HuH-7 (cell line): Measurements from ENCODE around the gene TNFRSF14.

Experiments
- DNase-seq: peaks from one replicate; pipeline ENCODE4 v3.0.0; 2011; ENCODE audit warnings: low spot score

TNFRSF14 gene

DNA sequence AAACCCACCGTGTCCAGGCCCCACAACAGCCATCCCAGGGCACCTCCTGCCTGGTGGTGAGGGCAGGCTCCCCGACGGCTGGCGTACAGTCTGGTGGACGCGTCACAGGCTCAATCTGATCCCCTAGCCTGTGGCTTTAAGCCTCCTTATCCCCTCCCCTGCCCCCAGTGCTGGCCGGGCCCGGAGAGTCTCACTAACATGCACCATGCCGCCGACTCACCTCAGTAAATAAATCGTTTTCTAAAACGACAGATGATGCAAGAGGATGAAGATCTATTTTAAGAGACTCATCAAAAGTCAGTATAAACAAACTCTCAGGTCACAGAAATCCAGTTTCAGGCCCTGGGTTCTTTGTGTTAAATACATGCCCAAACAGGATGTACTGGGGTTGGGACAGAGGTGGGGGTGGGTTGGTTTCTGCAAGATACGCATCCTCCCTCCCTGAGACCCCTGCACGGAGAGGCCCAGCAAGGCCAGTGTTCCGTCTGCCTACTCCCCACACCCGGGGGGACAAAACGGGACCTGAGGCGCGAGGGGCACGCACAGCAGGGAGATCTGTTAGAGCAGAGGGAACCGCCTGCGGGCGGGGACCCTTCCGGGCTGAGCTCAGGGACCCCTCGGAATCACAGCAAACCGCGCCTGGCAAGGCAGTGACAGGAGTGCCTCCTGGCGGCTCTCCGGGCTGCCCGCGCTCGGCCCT lies 32.8 kb upstream of the TNFRSF14 start:
- no peak for DNase-seq

DNA sequence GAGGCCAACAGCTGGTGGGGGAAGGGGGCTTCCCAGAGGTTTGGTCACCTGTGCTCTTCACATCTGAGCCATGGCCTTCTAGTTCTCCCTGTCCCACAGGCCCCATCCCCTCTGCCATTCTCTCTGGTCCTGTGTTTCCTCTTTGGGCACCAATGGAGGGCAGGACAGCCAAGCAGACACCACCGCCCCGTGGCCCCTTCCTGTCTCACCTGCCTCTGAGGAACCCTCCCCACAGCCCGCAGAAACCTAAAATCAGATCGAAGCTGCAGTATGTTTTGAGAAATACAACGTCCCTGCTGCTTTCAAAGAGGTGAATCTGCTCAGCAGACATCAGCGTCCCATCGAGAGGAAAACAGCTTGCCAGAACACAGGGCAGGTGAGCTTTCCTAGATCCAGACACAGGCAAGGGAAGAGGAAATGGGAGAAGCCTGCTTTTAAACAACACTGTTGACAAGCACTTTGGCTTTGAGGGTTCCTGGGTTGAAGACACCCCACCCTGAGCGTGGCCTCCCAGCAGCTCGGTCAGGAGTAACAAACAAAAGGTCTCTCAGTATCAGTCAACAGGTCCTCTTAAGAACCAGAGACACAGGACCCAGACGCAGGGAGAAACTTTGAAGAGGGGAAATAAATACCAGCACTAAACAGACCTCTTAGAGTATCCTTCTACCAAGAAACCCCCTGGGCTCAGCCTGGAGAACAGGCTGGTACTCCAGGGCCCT lies 32.1 kb upstream of the TNFRSF14 start:
- DNase-seq = no peak

DNA sequence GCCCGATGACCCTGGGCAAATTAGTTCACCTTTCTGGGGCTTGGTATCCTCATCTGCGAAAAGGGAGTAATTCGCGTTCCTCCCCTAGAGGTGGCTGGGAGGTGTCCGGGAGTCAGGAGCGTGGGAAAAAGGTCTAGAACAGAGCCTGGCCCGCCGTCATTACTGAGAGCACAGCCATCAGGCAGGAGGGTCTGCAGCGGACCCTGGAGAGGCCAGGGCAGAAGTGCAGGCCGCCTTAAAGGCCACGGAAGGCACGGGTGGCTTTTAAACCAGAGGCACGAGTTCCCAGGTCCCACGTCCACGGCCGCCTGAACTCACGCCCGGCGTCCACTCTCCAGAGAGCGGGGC lies 30.6 kb upstream of the TNFRSF14 start:
- DNase-seq = no peak

DNA sequence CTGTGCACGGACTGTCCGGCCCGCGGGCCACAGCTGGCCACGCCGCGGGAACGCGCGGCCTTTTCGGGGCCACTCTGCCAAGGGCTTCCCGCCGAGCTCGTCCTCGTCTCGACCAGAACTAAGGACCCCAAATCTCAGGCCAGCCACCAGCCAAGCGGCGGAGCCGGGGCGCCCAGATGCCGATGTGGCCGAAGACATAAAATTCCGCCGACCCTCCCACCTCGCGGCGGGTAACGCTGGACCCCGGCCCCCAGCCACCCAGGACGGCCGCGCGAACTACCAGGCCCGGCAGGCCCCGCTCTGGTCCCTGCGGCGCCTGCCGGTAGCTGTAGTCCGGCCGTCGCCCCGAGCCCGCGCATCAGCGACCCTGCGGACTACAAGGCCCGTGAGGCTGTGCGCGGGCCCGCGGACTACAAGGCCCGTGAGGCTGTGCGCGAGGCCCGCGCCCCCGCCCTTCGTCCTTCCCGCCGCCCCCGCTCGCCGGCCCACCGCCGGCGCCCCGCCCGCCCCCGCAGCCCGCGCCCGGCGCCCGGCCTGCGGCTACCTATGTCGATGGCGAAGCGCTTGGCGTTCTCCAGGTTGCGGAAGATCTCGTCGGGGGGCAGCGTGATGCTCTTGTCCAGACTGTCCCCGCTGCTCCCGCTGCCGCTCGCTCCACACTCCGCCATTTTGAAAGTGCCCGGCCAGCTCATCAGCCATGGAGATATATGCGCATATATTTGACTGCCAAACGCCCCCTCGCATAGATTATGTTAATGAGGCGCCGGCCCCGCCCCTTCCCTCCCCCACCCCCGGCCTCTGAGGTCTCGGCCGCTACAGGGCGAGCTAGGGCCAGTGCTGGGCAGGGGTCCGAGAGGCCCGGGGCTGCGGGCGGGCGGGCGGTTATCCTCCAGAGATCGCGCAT lies 30.0 kb upstream of the TNFRSF14 start, which contains the start of gene PANK4:
PANK4 (minus strand) TSS at position 677 of the 904 bp plus-strand sequence; CDS start at position 668, 9 bp downstream.
- peak; percentile 93 for DNase-seq

DNA sequence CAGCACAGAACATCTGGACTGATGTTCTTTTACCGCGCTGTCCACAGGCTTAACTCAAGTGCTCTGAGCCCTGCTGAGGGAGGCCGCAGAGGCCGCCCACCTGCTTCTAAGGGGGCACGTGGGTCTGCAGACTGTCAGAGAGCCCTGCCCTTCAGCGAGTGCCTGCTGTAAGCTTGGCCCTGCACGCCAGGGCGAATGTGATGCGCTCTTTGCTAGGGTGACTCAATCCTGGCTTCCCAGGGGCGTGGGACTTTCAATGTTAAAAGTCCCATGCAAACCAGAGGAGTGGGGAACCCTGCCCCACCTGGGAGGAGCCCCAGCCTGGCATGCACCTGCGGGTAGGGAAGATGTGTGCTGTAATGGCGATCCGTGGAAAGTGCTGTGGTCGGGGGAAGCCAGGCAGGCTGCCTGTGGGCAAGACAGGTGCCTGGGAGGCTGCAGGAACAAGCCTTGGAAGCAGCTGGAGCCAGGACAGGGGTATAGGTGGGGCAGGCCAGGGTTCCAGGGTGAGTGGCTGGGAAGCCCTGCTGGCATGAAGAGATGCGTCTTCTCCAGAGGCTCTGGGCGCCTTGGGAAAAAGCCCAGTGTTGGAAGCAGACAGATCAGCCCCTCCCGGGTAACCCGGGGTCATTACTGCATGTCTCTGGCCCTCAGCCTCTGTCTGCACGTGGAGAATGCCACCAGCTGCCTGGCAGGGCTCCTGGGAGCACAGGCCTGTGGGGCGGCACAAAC lies 29.2 kb upstream of the TNFRSF14 start:
- no peak for DNase-seq

DNA sequence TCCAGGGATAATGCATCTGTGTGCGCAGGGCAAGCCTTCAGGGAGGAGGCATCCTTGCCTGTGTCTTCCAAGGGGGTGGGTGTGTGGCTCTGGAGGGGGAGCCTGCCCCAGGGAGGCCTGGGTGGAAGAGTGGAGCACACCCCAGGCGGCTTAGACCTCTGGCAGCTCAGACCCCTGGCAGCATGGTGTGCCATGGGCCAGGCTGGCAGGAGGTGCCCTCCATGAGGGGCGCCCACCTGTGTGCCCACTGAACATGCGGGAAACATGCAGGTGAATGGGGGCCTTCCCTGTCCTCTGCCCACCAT lies 28.7 kb upstream of the TNFRSF14 start:
- no peak for DNase-seq

DNA sequence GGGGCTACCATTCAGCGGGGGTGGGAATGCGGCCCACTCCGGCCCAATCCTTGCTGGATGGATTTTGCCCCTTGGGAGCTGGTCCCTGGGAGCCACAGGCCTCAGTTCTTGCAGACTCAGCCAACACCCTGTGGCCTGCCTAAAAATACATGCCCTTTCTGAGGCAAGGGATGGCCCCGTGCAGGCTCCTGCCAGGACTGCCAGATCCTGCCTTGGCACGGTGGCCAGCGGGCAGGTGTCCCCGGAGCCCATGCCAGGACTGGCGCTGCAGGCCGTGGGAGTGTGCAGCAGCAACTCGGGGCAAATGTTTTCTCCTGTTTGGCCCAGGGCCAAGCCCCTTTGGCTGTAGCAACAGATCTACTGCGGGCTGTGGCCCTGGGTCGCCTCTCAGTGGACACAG lies 28.2 kb upstream of the TNFRSF14 start:
- DNase-seq = no peak

DNA sequence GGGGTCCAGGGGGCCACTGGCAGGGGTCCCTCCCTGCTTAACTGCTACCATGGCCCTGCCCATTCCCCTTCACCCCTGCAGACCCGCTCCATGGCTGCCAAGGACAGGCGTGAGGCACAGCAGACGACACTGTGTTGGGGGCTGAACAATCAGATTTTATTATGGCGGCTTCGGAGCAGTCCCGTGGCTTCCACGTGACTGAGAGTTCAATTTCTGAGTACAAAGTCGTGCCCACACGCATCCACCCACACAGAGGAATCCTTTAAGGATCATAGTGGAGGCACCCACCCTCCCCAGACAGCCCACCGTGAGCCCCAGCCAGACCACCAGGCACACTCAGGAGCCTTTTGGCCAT lies 27.6 kb upstream of the TNFRSF14 start:
- DNase-seq = no peak

DNA sequence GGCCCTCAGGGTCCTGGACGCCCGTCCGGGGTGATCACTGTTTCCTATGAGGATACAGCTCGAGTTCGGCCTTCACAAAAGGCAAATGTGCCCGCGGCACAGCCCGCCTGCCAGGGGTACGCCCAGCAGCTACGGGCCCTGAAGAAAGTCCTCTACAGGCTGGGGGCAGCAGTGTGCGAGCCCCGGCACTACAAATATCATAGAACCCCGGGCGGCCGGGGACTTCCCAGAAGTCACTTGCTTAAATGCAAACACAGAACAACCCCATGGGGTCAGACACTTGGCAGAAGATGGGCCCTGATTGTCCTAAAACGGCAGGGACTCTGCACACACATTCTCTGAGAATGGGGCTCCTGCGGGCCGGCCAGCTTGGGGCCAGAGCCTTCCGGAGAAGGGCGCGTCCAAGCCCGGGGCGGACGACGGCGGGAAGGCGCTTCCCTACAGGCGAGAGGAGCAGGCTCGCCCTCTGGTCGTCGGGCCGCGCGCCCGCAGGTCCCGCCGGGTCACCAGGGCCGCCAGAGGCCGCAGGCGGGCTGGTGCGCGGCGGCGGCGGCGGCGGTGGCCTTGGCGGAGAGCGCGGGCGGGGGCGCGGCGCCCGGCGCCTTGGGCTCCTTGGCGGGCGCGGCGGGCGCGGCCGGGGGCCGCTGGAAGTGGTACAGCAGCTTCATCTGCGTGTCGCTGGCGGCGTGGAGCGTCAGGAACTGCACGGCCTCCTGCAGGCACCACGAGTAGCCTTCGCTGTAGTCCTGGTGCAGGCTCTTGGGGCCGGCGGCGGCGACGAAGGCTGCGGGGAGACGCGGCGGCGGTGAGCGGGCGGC lies 27.0 kb upstream of the TNFRSF14 start:
- peak; percentile 64 for DNase-seq

DNA sequence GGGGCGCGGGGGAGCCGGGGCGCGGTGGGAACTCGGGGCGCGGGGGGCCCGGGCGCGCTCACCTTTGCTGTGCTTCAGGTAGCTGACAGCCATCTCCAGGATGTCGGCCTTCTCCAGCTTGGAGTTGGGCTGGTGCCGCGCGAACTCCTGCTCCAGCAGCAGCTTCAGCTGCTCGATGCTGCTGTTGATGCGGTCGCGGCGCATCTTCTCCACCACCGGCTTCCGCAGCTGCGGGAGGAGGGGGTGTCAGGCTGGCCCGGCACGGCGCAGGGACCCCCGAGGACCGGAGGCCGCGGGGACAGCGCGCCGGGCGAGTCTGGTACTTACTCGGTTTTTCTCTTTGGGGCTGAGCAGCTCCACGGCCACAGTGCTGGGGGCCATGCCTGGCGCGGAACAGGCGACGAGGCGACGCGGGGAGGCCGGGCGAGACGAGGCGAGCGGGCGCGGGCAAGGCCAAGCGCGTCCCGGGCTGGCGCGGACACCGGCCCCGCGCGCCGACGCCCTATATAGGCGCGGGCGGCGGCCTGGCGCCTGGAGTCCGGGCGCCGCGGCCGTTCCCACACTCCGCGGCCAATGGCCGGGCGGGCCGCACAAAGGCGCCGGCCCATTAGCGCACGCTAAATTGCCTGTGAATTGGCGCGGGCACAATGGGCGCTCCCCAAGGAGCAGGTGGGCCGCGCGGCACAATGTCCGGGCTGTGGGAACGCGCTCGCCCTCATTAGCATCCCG lies 26.2 kb upstream of the TNFRSF14 start, which contains the start of gene HES5:
HES5 (minus strand) TSS at position 480 of the 729 bp plus-strand sequence; CDS start at position 381, 99 bp downstream.
- DNase-seq = no peak

DNA sequence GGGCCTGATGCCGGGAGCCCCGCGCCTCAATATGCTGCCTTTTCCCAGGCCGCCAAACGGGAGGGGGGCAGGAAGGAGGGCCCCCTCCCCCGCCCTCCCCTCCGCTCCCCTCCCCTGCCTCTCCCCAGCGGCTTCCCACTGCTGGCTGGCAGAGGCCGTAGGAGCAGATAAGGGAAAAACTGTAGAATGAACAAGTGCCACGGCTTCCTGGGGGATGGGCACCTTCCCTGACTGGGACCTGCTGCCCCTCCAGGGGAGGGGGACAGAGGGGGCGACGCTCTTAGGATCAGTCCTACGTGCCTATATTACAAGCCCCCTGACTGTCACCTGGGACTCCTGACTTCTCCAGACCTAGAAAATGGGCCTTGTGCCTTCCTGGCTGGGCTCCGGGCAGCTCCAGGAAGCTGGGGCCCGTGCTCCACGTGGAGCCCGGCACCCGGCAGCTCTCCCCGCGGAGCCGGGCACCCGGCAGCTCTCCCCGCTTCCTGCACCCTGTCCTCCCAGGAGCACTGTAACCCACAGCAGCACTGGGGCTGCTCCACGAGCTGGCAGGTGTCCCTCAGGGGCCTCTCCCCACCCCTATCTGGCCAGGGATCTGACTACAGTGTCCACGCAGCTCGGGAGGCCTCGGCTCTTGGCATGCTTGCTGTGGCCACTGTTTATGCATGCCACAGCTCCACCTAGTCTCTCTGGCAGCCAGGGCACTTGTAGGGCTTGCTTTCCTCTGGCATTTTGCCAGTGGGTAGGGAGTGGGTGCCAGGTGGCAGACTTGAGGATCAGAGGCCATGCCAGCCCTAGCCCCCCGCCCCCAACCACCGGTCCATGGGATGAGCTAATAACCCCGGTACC lies 25.4 kb upstream of the TNFRSF14 start:
- no peak for DNase-seq

DNA sequence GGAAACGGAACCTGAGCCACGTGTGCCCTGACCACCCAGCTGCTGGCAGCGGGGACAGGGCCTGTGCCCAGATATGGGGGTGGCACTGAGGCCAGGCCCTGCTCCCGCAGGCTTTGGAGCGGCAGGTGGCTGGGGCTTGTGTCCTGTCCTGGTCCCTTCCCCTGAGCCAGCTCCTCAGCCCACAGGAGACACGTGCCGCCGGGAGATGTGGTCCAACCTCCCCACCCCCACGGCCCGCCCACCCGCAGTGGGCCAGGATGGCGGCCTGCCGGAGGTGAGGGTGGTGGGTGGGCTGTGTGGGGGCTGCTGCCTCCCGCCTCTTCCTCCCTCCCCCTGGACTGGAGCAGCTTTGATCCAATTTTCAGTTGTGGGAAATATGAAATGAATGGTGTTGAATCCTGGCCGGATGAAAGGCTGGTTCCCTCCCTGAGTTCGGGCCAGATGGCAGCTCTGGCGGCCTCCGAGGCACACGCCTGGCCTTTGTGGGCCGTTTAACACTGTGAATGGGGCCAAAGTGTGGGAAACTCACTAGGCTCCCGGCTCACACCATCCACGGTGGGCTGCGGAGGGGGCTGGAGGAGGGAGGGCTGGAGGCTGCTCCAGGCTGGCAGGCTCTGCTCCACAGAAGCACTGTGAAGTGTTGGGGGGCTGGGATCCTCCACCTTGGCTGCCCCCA lies 23.5 kb upstream of the TNFRSF14 start:
- DNase-seq = no peak

DNA sequence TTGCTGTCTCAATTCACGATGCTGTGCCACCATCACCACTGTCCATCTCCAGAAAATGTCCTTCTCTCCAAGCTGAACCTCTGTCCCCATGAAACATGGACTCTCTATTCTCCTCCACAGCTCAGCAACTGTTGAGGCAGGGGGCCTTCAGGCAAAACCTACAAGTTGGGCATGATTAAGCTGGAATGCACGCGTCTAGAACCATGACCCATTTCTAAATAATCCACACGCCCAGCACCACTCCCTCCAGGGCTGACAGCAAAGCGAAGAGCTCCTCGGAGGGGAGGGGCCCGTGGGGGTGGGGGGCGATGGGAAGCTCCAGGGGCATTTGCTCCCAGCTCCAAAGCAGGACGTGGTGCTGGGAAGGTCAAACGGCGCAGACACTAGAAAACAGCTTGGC lies 22.8 kb upstream of the TNFRSF14 start:
- DNase-seq = no peak

DNA sequence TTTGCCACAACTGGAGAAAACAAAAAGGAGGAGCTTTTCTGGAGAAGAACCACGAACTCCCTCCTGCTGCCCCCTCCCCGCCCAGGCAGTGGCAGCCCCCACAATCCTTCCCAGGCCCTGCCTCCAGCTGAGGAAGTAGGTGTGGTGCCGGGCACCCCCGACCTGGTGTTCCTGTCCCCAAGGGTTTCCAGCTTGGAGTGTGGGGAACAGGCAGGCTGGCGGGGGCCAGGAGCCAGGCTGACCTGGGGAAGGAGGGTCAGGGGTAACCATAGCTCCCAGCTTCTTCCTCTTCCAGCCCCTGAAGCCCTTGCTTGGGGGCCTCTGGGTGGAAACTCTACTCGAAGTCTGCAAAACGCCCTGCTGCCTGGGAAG lies 21.9 kb upstream of the TNFRSF14 start:
- no peak for DNase-seq

DNA sequence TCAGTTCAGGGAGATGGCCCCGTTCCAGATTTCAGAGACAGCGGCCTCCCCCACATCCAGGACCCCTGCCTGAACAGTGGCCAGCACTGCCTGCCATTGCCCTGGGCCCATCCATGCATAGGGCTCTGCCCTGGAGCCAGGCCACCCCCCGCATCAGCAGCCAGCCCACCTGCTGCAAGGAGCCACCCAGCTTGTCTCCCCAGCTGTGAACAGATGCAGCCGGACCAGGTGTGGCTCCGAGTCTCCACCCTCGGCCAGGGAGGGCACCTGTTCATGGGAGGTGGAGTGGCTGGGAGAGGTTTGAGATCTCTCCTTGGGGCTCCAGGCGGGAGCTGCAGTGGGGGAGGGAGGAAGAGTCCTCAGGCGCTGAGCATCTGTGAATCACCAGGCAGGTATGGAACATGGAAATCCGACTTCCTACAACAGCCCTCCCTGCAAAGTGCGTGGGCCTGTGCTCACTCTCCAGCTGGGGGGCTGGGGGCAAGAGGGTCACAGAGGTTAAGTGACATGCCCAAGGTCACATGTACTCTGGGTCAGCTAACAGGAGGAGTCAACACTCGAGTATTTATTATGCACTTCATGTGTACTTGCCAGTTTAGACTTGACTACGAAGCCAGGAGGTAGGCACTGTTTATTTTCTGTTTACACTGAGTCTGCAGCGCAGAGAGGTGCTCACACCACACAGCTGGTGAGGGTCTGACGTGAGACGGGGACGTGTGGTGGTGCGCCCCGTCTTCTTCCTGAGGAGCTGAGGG lies 21.3 kb upstream of the TNFRSF14 start:
- no peak for DNase-seq

DNA sequence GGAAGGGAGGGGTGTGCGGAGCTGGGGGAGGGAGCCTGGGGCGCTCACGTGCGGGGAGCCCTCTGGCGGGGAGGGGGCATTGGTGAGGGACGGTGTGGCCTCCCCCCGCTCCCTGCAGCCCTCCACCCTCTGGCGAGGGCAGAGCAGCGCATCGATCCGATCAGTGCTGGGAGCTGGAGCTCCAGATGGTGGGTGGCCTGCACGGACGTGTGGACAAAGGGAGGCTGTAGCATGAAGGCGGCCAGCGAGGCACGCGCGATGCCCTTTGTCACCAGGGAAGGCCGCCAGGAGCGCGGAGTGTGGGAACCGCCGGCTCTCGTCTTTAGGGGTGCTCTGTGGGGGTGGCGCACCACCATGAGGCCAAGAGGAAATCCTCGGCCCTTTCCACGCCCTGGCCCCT lies 20.7 kb upstream of the TNFRSF14 start:
- no peak for DNase-seq

DNA sequence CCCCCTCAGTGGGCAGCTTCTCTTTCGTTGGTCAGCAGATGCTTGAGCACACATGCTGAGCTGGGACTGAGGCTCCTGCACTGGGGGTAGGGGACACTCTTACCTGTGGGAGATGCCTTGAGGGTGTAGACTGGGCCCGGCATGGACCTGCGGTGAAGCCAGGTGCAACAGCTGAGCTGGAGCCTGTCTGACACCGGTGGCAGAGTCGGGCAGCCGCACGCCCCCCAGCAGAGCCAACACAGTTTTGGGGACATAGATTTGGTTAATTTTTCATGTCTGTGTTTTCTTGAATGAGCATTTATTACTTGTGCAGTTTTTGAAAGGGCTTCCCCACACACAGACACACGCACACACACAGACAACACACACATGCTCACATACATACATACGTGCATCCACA lies 20.2 kb upstream of the TNFRSF14 start:
- DNase-seq = no peak

DNA sequence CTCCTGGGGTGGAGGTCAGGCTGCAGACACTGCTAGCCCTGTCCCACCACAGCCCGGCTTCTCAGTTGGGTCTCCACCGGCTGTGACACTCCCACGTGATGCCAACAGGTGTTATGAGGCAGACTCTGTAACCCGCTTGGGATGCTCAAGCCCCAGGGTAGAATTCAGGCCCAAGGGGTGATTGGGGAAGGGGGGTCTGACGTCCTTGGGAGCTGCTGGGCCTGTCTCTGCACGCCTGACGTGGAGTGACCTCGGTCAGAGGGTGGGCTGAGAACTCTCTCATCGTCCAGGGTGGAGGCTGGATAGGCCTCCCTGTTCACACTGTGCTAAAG lies 18.4 kb upstream of the TNFRSF14 start:
- DNase-seq = no peak

DNA sequence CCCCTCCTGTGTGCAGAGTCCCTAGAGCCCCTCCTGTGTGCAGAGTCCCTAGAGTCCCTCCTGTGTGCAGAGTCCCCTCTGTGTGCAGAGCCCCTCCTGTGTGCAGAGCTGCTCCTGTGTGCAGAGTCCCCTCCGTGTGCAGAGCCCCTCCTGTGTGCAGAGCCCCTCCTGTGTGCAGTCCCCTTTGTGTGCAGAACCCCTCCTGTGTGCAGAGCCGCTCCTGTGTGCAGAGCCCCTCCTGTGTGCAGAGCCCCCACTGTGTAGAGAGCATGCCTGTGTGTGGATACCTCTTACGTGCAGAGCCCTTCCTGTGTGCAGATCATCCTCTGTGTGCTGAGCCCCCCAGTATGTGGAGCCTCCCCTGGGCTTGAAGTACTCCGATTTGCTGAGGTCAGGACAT lies 17.8 kb upstream of the TNFRSF14 start:
- no peak for DNase-seq
